NCI-H2029 treated with DMSO at 0.1 percent for 48 hours (cell line): ENCODE results near the gene MRPL43.

ENCODE experiments used
- DNase-seq: peaks from one replicate; lab custom pipeline; 2025; lab: John Stamatoyannopoulos, UW

The MRPL43 gene

GRCh38 chr10:100966887-100967286, 20.4 kb downstream of the MRPL43 start:
- DNase-seq, result no peak

GRCh38 chr10:100965820-100966219, 21.5 kb downstream of the MRPL43 start:
- no peak for DNase-seq

DNA sequence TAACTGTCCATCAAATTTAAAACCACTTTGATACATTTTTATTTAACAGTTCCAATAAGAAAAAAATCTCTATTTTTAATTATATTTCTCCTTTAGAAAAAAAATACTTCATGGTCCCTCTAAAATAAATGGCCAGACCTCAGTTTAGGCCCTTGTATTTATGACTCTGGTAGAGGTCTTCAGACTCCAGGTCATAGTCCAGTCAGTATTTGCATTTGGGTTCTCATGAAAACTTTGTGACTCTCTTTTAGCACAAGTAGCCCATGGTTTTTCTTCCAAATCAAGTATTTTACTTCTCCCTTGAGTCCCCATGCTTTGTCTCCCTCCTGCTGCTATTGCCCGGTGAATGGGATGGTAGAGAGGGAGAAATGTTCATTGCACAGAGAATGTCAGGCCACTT, 23.5 kb downstream of the MRPL43 start:
- no peak for DNase-seq

DNA sequence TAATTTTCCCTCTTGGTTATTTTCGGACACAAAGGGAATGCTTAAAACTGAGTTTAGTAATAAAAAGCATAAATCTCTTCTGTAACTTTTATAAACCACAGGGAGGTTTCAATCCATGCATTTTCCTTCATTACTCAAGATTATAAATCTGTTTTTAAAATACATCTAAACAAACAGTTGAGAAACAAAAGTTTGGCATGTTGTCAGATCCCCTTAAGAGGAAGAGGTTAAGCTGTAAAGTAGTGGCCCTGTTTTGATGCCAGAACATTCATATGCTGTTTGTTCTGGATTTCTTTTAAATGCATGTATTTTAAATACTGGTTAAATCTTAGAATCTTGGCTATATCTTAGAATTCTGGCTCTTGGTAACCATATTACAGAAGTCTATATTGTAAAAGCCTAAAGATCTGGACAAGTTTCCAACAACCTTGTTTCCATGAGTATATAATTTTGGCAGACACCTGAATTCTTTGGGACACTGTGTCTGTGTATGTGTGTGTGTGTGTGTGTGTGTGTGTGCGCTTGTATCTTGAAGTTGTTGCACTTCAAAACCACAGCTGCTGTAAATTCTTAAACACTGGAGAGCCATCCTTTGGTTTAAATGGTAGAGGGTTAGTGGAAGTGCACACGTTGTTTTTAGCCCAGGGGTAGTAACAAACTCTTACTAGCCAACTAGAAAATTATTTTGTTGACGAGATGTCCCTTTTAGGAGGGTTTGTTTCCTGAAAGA, 24.8 kb downstream of the MRPL43 start:
- DNase-seq, result no peak

- DNase-seq, result no peak
Observed at GRCh38 chr10:100960251-100960650, 27.0 kb downstream of the MRPL43 start.

- DNase-seq, result no peak
Observed at GRCh38 chr10:100948916-100949315, 38.4 kb downstream of the MRPL43 start.

GRCh38 chr10:100945754-100946153, 41.5 kb downstream of the MRPL43 start:
- DNase-seq, result no peak

DNA sequence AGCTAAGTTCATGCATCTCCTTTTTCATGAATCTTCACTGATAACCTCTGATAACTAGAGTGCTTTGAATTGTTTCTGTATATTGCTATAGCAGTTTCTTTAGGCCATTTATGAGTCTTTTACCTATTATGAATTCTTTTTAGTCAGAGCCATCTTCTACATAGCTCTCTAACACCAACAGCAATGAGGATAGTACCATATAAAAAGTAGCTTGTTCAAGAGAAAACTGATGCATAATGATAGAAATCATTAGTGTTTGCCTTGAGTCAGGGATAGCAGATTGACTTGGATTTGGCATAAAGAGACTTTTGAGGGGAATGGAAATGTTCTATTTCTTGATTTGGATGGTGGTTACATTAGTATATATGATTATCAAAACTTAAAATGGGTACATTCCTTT, 43.8 kb downstream of the MRPL43 start:
- no peak for DNase-seq

DNA sequence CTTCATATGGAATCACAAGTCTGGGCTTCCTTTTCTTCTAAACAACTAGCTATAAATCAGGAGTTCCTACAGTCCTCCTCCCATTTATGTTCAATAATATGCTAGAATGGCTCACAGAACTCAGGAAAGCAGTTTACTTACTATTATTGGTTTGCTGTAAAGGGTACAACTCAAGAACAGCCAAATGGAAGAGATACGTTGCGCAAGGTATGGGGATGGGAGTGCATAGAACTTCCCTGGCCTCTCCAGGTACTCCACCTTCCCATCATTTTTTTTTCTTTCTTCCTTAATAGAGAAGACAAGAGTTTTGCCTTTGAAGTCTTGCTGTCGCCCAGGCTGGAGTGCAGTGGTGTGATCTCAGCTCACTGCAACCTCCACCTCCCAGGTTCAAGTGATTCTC, 45.1 kb downstream of the MRPL43 start:
- DNase-seq, result no peak

- no peak for DNase-seq
Observed at GRCh38 chr10:100939763-100940344, 47.4 kb downstream of the MRPL43 start.
